ENCODE results near the gene NHLH1. TPM values are rescaled to one million over a fixed set of nuclear protein-coding genes. Genes with fewer than 3 reads are reported as not detected.
A peak's percentile ranks its signal among the peaks of the same experiment; 100 is the strongest.

Gene NHLH1
- total and polyA plus RNA-seq, 2 of the 4 experiments (the other 2 are of a cell fraction) = 0.14 TPM; not detected in 1

- Histone ChIP-seq H3K27ac (ENCODE audit: insufficient read depth, low read length) (no peak overlapping the region), H3K23ac (ENCODE audit: low read depth, low read length) (no peak overlapping the region), H2BK5ac (ENCODE audit: low read depth, low read length, poor library complexity, severe bottlenecking) (no peak overlapping the region), H3K4me2 (ENCODE audit: low read depth, low read length) (peak overlapping the region; percentile 76; the same call in 1 of the 2 replicates), H3K36me3 (ENCODE audit: control insufficient read depth, insufficient read depth, low read length) (no peaks in the 10 kb centered on the region), H3K4ac (ENCODE audit: low read depth, low read length) (no peak overlapping the region), H3K9me1 (ENCODE audit: insufficient read depth, low read length) (peaks cover 5% of the 10 kb centered on the region; the same call in 1 of the 2 replicates), H2BK20ac (ENCODE audit: low read depth, low read length) (no peak overlapping the region), H3K79me1 (ENCODE audit: low read depth in 1 of 2, low read length in 2 of 2) (no peaks in the 10 kb centered on the region), H4K5ac (ENCODE audit: low read depth, low read length) (no peak overlapping the region), H2AK9ac (replicated peaks; ENCODE audit: low read depth, low read length, poor library complexity) (peak overlapping the region; percentile 55), H3K9me3 (ENCODE audit: control insufficient read depth, insufficient read depth, low read length) (no peaks in the 10 kb centered on the region), H3K9ac (ENCODE audit: low read depth, low read length) (no peak overlapping the region), H3K18ac (ENCODE audit: low read depth, low read length) (no peak overlapping the region), H2BK120ac (ENCODE audit: low read depth, low read length) (no peak overlapping the region), H3K14ac (replicated peaks; ENCODE audit: low read depth, low read length) (no peak overlapping the region), H2AK5ac (ENCODE audit: low read depth, low read length) (no peak overlapping the region), H3K27me3 (ENCODE audit: control insufficient read depth, insufficient read depth, low read length) (peaks cover 33% of the 10 kb centered on the region), H4K8ac (ENCODE audit: low read depth in 2 of 2, low read length in 2 of 2) (no peak overlapping the region), H2BK15ac (ENCODE audit: low read depth, low read length) (no peak overlapping the region), H3K4me1 (ENCODE audit: control insufficient read depth, insufficient read depth, low read length) (no peaks in the 10 kb centered on the region), H2AFZ (replicated peaks; ENCODE audit: low read length, poor library complexity) (no peak overlapping the region), H4K20me1 (ENCODE audit: insufficient read depth, low read length) (no peaks in the 10 kb centered on the region), H4K91ac (ENCODE audit: insufficient read depth, low read depth, low read length) (no peak overlapping the region), H3K4me3 (ENCODE audit: insufficient read depth, low read depth, low read length) (no peak overlapping the region), H3K56ac (ENCODE audit: extremely low read depth, insufficient read depth, low read length) (no peak overlapping the region)
- in situ Hi-C loops (cut with MboI; ENCODE audit: low sequenced_read_pairs) = no loop called here
- POLR2A ChIA-PET (ENCODE audit: unreplicated experiment) = no interaction called here
- CTCF ChIA-PET = no interaction called here
- ATAC-seq (ENCODE audit: low read depth) = no peak
- DNase-seq = no peak
- TF ChIP-seq POLR2A (IDR thresholded peaks at IDR 0.05; ENCODE audit: low read depth, low read length) (no peak), USF2 (IDR thresholded peaks at IDR 0.05; ENCODE audit: low read depth, low read length) (no peak), ELK1 (IDR thresholded peaks at IDR 0.05; ENCODE audit: borderline replicate concordance, low read depth, low read length) (no peak), CHD1 (IDR thresholded peaks at IDR 0.05; ENCODE audit: low read depth, low read length) (no peak), MAZ (IDR thresholded peaks at IDR 0.05; ENCODE audit: borderline replicate concordance, low read depth, low read length) (no peak), SMC3 (IDR thresholded peaks at IDR 0.05; ENCODE audit: low read depth, low read length) (no peak), NFE2L2 (IDR thresholded peaks at IDR 0.05; ENCODE audit: low read depth, low read length) (no peak), MXI1 (IDR thresholded peaks at IDR 0.05; ENCODE audit: borderline replicate concordance, low read depth, low read length) (no peak), RFX5 (IDR thresholded peaks at IDR 0.05; ENCODE audit: low read depth, low read length) (no peak), BHLHE40 (IDR thresholded peaks at IDR 0.05; ENCODE audit: low read depth, low read length) (no peak)
- intact Hi-C loops (cut with micrococcal nuclease) = no loop called here
- WGBS, 2 experiments (ENCODE audit: extremely low coverage in 2 of 2, insufficient read length in 1 of 2) = 33% methylated on average over 1 of the region's 9 CpGs; no CpG with 5 or more reads in 1 of the 2 experiments
- dilution Hi-C loops (cut with HindIII; ENCODE audit: low sequenced_read_pairs, unreplicated experiment) = no loop called here
- no TSS peak for BruUV-seq (replicated peaks)
Measured at GRCh38 chr1:160402001-160402795, 35.3 kb downstream of the NHLH1 start.
